GM12878 (cell line): Measurements from ENCODE around the gene GRIK3.

Experiments
- CHD4 ChIP-seq: fragments of 200-600 bp; sonication (generic); IDR thresholded peaks from 2 replicates; pipeline ENCODE4 v1.6.1; 2016; ENCODE audit warnings: mild to moderate bottlenecking
- DPF2 ChIP-seq: fragments of 450-650 bp; IDR thresholded peaks from 2 replicates; pipeline ENCODE4 v1.6.1; 2017; ENCODE audit warnings: mild to moderate bottlenecking
- EZH2 ChIP-seq: IDR thresholded peaks from 2 replicates; pipeline ENCODE4 v1.6.1; 2012; ENCODE audit warnings: low read depth, mild to moderate bottlenecking, control low read depth, inconsistent platforms, low read length, borderline replicate concordance; ENCODE audit not compliant: control insufficient read depth
- NR2F1 ChIP-seq: fragments of 450-650 bp; conservative IDR thresholded peaks from 2 replicates; pipeline ENCODE4 v1.6.1; 2017; ENCODE audit warnings: mild to moderate bottlenecking
- TCF7 ChIP-seq: IDR thresholded peaks from 2 replicates; pipeline ENCODE4 v1.6.1; 2014; ENCODE audit warnings: antibody characterized with exemption, borderline replicate concordance
- TF ChIP-seq, protein P1 (sequence below): IDR thresholded peaks from 2 replicates; pipeline ENCODE4 v1.6.1; 2012; ENCODE audit warnings: low read depth, low read length, improper control_type of control experiment
- TF ChIP-seq, protein P2 (sequence below): IDR thresholded peaks from 2 replicates; pipeline ENCODE4 v1.6.1; 2012; ENCODE audit warnings: low read depth, low read length, improper control_type of control experiment
- TF ChIP-seq, protein P3 (sequence below), 3 experiments: IDR thresholded peaks in 2 of 3; conservative IDR thresholded peaks in 1 of 3; 2 replicates each; pipeline ENCODE4 v1.5.1; 2011; ENCODE audit warnings: low read depth in 3 of 3, low read length in 3 of 3, mild to moderate bottlenecking in 3 of 3, control low read depth in 2 of 3, moderate library complexity in 2 of 3, inconsistent platforms in 1 of 3, mixed read lengths in 1 of 3; ENCODE audit not compliant: control insufficient read depth in 2 of 3, insufficient read depth in 1 of 3; ENCODE audit errors: extremely low read depth in 1 of 3

DNA sequence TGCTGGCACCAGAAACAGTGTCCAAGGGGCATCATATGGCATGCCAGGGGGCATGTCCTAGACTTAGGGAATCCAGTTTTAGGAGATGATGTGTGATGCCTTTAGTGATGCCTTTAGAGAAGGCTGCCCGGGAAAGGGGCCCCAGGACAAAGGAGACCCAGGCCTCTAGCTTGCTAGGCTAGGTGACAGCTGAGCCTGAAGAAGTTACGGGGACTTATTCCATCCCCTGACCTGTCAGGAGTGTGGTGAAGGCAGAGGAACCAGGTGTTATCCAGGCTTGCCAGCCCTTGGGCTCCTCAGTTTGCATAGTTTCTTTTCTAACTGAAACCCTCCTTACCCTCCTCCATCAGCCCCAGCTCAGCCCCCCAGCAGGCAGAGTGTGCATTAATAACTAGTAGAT is 281.9 kb downstream of the GRIK3 start:
- TF ChIP-seq, protein P1, sequence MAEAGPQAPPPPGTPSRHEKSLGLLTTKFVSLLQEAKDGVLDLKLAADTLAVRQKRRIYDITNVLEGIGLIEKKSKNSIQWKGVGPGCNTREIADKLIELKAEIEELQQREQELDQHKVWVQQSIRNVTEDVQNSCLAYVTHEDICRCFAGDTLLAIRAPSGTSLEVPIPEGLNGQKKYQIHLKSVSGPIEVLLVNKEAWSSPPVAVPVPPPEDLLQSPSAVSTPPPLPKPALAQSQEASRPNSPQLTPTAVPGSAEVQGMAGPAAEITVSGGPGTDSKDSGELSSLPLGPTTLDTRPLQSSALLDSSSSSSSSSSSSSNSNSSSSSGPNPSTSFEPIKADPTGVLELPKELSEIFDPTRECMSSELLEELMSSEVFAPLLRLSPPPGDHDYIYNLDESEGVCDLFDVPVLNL: no peak
- TF ChIP-seq NR2F1: no peak
- TF ChIP-seq DPF2: no peak
- TF ChIP-seq, protein P2, sequence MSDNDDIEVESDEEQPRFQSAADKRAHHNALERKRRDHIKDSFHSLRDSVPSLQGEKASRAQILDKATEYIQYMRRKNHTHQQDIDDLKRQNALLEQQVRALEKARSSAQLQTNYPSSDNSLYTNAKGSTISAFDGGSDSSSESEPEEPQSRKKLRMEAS: no peak
- TF ChIP-seq, protein P3, sequence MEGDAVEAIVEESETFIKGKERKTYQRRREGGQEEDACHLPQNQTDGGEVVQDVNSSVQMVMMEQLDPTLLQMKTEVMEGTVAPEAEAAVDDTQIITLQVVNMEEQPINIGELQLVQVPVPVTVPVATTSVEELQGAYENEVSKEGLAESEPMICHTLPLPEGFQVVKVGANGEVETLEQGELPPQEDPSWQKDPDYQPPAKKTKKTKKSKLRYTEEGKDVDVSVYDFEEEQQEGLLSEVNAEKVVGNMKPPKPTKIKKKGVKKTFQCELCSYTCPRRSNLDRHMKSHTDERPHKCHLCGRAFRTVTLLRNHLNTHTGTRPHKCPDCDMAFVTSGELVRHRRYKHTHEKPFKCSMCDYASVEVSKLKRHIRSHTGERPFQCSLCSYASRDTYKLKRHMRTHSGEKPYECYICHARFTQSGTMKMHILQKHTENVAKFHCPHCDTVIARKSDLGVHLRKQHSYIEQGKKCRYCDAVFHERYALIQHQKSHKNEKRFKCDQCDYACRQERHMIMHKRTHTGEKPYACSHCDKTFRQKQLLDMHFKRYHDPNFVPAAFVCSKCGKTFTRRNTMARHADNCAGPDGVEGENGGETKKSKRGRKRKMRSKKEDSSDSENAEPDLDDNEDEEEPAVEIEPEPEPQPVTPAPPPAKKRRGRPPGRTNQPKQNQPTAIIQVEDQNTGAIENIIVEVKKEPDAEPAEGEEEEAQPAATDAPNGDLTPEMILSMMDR (IDR thresholded peaks at IDR 0.05 in 2 of 3, conservative IDR thresholded peaks at IDR 0.05 in 1 of 3; ENCODE audit: control insufficient read depth in 2 of 3, extremely low read depth in 1 of 3, insufficient read depth in 1 of 3, low read depth in 3 of 3, low read length in 3 of 3): no peak
- TF ChIP-seq TCF7: no peak
- TF ChIP-seq CHD4: no peak
- no peak for TF ChIP-seq EZH2
